Measurements from ENCODE around the gene CDC42BPG. TPM values are rescaled to one million over a fixed set of nuclear protein-coding genes. Genes with fewer than 3 reads are reported as not detected.

The CDC42BPG gene
- total RNA-seq, 1 donor from 2014 or later: 5.7 TPM

GRCh38 chr11:64805481-64805880 lies 39.0 kb downstream of the CDC42BPG start:
- no peak for DNase-seq

GRCh38 chr11:64804346-64805210 lies 39.9 kb downstream of the CDC42BPG start:
- DNase-seq: no peak

GRCh38 chr11:64803846-64804345 lies 40.6 kb downstream of the CDC42BPG start:
- no peak for DNase-seq

GRCh38 chr11:64803158-64803845 lies 41.2 kb downstream of the CDC42BPG start, which contains the start of gene MAP4K2:
TSS of gene MAP4K2 (minus strand) at chr11:64803214. CDS start at chr11:64803149, 65 bp downstream.
- DNase-seq: peak; percentile 94

GRCh38 chr11:64802370-64803157 lies 41.9 kb downstream of the CDC42BPG start:
- DNase-seq: no peak

GRCh38 chr11:64801561-64802369 lies 42.7 kb downstream of the CDC42BPG start:
- no peak for DNase-seq

- DNase-seq: no peak
These were observed 43.3 kb downstream of the CDC42BPG start for GRCh38 chr11:64801158-64801464.

- no peak for DNase-seq
These were observed 43.9 kb downstream of the CDC42BPG start for GRCh38 chr11:64800303-64801157.

GRCh38 chr11:64799623-64800302 lies 44.7 kb downstream of the CDC42BPG start:
- DNase-seq: no peak

GRCh38 chr11:64799256-64799622 lies 45.2 kb downstream of the CDC42BPG start:
- no peak for DNase-seq

GRCh38 chr11:64796757-64797541 lies 47.5 kb downstream of the CDC42BPG start:
- DNase-seq: no peak

GRCh38 chr11:64796047-64796756 lies 48.3 kb downstream of the CDC42BPG start:
- DNase-seq: no peak

GRCh38 chr11:64794526-64794925 lies 49.9 kb downstream of the CDC42BPG start:
- DNase-seq: no peak

- peak; percentile 55 for DNase-seq
These were observed 50.9 kb downstream of the CDC42BPG start for GRCh38 chr11:64793271-64794160.

- DNase-seq: no peak
These were observed 52.0 kb downstream of the CDC42BPG start for GRCh38 chr11:64792482-64792881.

GRCh38 chr11:64791781-64792291 lies 52.6 kb downstream of the CDC42BPG start:
- DNase-seq: no peak
